ENCODE measurements around the gene CAMTA1.

The CAMTA1 gene

GRCh38 chr1:6785318-6785727 is at the start of gene CAMTA1:
Gene CAMTA1, plus strand, starts transcription at chr1:6785454. Its CDS starts 77 bp downstream, at chr1:6785531.
- DNase-seq = no peak

GRCh38 chr1:6738987-6739676 is 46.1 kb upstream of the CAMTA1 start:
- no peak for DNase-seq

- DNase-seq = peak; percentile 29
Observed at GRCh38 chr1:6742676-6743188, 42.5 kb upstream of the CAMTA1 start.

GRCh38 chr1:6743189-6744101 is 41.8 kb upstream of the CAMTA1 start:
- DNase-seq = peak; percentile 30

- DNase-seq = peak; percentile 60
Observed at GRCh38 chr1:6745073-6745472, 40.2 kb upstream of the CAMTA1 start.

- DNase-seq = no peak
Observed at GRCh38 chr1:6747674-6748073, 37.6 kb upstream of the CAMTA1 start.

- DNase-seq = no peak
Observed at GRCh38 chr1:6750490-6750889, 34.8 kb upstream of the CAMTA1 start.

GRCh38 chr1:6753320-6754140 is 31.7 kb upstream of the CAMTA1 start:
- DNase-seq = no peak

GRCh38 chr1:6756457-6756856 is 28.8 kb upstream of the CAMTA1 start:
- DNase-seq = no peak

GRCh38 chr1:6757719-6758435 is 27.4 kb upstream of the CAMTA1 start:
- DNase-seq = no peak

- no peak for DNase-seq
Observed at GRCh38 chr1:6761196-6761737, 24.0 kb upstream of the CAMTA1 start.

- DNase-seq = no peak
Observed at GRCh38 chr1:6762060-6762459, 23.2 kb upstream of the CAMTA1 start.

- no peak for DNase-seq
Observed at GRCh38 chr1:6770751-6771440, 14.4 kb upstream of the CAMTA1 start.

GRCh38 chr1:6771441-6771769 is 13.8 kb upstream of the CAMTA1 start:
- no peak for DNase-seq

- DNase-seq = no peak
Observed at GRCh38 chr1:6774381-6774780, 10.9 kb upstream of the CAMTA1 start.

- DNase-seq = no peak
Observed at GRCh38 chr1:6775261-6776043, 9.8 kb upstream of the CAMTA1 start.

- no peak for DNase-seq
Observed at GRCh38 chr1:6776389-6776788, 8.9 kb upstream of the CAMTA1 start.

- no peak for DNase-seq
Observed at GRCh38 chr1:6776895-6777294, 8.4 kb upstream of the CAMTA1 start.

GRCh38 chr1:6777813-6778212 is 7.4 kb upstream of the CAMTA1 start:
- DNase-seq = no peak

- DNase-seq = no peak
Observed at GRCh38 chr1:6779089-6779805, 6.0 kb upstream of the CAMTA1 start.
